Kasumi-1 (cell line): Measurements from ENCODE around the gene ALDH1L1.

Experiments
- DNase-seq, 2 experiments: peaks; one replicate each; lab custom pipeline; 2025; lab: John Stamatoyannopoulos, UW

The ALDH1L1 gene

GRCh38 chr3:126118591-126118990, 61.8 kb downstream of the ALDH1L1 start:
- DNase-seq = no peak

GRCh38 chr3:126117786-126118185, 62.6 kb downstream of the ALDH1L1 start:
- DNase-seq = no peak

GRCh38 chr3:126117212-126117611, 63.2 kb downstream of the ALDH1L1 start:
- no peak for DNase-seq

GRCh38 chr3:126116526-126116925, 63.9 kb downstream of the ALDH1L1 start:
- no peak for DNase-seq

GRCh38 chr3:126114443-126115386, 65.7 kb downstream of the ALDH1L1 start:
- no peak for DNase-seq

GRCh38 chr3:126113733-126114442, 66.5 kb downstream of the ALDH1L1 start:
- no peak for DNase-seq

- DNase-seq = no peak
Observed at GRCh38 chr3:126113238-126113555, 67.2 kb downstream of the ALDH1L1 start.

- DNase-seq = no peak
Observed at GRCh38 chr3:126112531-126113237, 67.7 kb downstream of the ALDH1L1 start.

- DNase-seq = no peak
Observed at GRCh38 chr3:126111566-126112475, 68.6 kb downstream of the ALDH1L1 start.

- no peak for DNase-seq
Observed at GRCh38 chr3:126111126-126111551, 69.2 kb downstream of the ALDH1L1 start.

GRCh38 chr3:126110431-126111125, 69.8 kb downstream of the ALDH1L1 start:
- DNase-seq = no peak

- DNase-seq = no peak
Observed at GRCh38 chr3:126109880-126110235, 70.5 kb downstream of the ALDH1L1 start.

- no peak for DNase-seq
Observed at GRCh38 chr3:126109146-126109879, 71.1 kb downstream of the ALDH1L1 start.

- no peak for DNase-seq
Observed at GRCh38 chr3:126108676-126109050, 71.7 kb downstream of the ALDH1L1 start.

GRCh38 chr3:126107957-126108675, 72.3 kb downstream of the ALDH1L1 start:
- DNase-seq = no peak

GRCh38 chr3:126107203-126107939, 73.0 kb downstream of the ALDH1L1 start:
- no peak for DNase-seq

- DNase-seq = no peak
Observed at GRCh38 chr3:126106336-126107202, 73.8 kb downstream of the ALDH1L1 start.

GRCh38 chr3:126105691-126106187, 74.6 kb downstream of the ALDH1L1 start:
- no peak for DNase-seq
